Measurements from ENCODE around the gene SPATA18. TPM values are rescaled to one million over a fixed set of nuclear protein-coding genes. Genes with fewer than 3 reads are reported as not detected.

Gene SPATA18
- total and polyA plus RNA-seq, 9 of the 15 experiments (the other 6 are each of a cell fraction or from before 2014, with no cell fraction given) = 0.09 TPM; not detected in 8

DNA sequence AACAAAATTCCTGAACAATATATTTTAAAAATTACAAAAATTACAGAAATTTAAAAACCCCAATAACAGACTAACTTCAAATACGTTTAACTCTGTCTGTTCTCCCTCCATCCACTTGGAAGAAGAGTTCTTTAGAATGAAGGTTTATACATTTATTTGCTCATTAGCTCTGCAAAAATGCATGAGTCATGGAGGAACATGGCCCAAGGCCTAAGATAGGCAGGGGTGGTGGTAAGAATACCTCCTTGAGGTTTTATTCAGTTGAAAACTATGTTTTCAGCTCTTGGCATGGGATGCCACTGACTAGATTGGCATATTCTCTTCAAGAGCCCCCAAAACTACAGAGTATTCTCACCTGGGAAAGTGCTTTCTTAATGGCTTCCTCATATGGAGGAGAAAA, 22.1 kb upstream of the SPATA18 start (continued):
- TF ChIP-seq, protein P1, sequence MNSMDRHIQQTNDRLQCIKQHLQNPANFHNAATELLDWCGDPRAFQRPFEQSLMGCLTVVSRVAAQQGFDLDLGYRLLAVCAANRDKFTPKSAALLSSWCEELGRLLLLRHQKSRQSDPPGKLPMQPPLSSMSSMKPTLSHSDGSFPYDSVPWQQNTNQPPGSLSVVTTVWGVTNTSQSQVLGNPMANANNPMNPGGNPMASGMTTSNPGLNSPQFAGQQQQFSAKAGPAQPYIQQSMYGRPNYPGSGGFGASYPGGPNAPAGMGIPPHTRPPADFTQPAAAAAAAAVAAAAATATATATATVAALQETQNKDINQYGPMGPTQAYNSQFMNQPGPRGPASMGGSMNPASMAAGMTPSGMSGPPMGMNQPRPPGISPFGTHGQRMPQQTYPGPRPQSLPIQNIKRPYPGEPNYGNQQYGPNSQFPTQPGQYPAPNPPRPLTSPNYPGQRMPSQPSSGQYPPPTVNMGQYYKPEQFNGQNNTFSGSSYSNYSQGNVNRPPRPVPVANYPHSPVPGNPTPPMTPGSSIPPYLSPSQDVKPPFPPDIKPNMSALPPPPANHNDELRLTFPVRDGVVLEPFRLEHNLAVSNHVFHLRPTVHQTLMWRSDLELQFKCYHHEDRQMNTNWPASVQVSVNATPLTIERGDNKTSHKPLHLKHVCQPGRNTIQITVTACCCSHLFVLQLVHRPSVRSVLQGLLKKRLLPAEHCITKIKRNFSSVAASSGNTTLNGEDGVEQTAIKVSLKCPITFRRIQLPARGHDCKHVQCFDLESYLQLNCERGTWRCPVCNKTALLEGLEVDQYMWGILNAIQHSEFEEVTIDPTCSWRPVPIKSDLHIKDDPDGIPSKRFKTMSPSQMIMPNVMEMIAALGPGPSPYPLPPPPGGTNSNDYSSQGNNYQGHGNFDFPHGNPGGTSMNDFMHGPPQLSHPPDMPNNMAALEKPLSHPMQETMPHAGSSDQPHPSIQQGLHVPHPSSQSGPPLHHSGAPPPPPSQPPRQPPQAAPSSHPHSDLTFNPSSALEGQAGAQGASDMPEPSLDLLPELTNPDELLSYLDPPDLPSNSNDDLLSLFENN (IDR thresholded peaks at IDR 0.05; ENCODE audit: low read depth in 2 of 2, low read length in 2 of 2) = no peak
- TF ChIP-seq NEUROD1 (IDR thresholded peaks at IDR 0.05; ENCODE audit: borderline replicate concordance, low read depth, low read length, partially characterized antibody) = no peak

DNA sequence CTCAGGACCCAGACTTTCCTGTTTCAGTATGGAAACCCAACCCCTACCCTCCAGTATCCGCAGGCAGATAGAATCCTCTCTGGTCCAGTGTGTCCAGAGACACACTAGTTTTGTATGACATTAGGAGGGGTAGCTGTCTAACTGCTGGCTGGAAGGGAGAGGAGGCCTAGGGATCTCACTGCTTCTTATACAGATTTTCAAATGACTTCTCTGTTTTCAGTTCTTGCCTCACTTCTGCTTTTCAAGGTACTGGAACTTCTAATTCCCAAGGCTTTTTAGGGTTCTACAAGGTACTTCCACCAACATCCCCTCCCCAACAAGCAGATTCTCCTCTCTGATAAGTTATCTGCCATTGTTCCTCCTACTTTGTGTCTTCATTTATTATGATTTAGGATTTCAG, 19.1 kb upstream of the SPATA18 start:
- 0% methylated on average over 1 of the region's 1 CpG for WGBS (ENCODE audit: insufficient coverage, low coverage, missing lambda C conversion rate)
- H4K20me1 ChIP-seq (replicated peaks; ENCODE audit: control insufficient read depth, insufficient read depth, low read length) = no peaks in the 10 kb centered on the region
- TF ChIP-seq ZNF785 (CRISPR knock-in tag; IDR thresholded peaks at IDR 0.05) (no peak), ERF (CRISPR knock-in tag; IDR thresholded peaks at IDR 0.05) (no peak), FOXP1 (CRISPR knock-in tag; IDR thresholded peaks at IDR 0.05) (no peak), KLF13 (tag; IDR thresholded peaks at IDR 0.05; ENCODE audit: borderline replicate concordance, low read depth) (no peak), PRMT5 (CRISPR knock-in tag; IDR thresholded peaks at IDR 0.05) (no peak), TFAM (CRISPR knock-in tag; conservative IDR thresholded peaks at IDR 0.05) (no peak)
- TF ChIP-seq, protein P2, sequence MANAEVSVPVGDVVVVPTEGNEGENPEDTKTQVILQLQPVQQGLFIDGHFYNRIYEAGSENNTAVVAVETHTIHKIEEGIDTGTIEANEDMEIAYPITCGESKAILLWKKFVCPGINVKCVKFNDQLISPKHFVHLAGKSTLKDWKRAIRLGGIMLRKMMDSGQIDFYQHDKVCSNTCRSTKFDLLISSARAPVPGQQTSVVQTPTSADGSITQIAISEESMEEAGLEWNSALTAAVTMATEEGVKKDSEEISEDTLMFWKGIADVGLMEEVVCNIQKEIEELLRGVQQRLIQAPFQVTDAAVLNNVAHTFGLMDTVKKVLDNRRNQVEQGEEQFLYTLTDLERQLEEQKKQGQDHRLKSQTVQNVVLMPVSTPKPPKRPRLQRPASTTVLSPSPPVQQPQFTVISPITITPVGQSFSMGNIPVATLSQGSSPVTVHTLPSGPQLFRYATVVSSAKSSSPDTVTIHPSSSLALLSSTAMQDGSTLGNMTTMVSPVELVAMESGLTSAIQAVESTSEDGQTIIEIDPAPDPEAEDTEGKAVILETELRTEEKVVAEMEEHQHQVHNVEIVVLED (CRISPR knock-in tag; IDR thresholded peaks at IDR 0.05) = no peak
- CTCF ChIA-PET (ENCODE audit: low intra/inter-chr PET ratio) = no interaction called here
- no peak overlapping the region for H3K9ac ChIP-seq (ENCODE audit: insufficient read depth in 1 of 2, low read depth in 2 of 2, low read length in 2 of 2)
- H3K36me3 ChIP-seq (ENCODE audit: control insufficient read depth, insufficient read depth, low read length) = no peaks in the 10 kb centered on the region
- H3K9me3 ChIP-seq (replicated peaks; ENCODE audit: control insufficient read depth, insufficient read depth, low read depth, low read length) = no peaks in the 10 kb centered on the region
- peaks cover 0 to 4% of the 10 kb centered on the region in 2 experiments; a peak in 1 of 5 replicates for H3K27me3 ChIP-seq (ENCODE audit: control insufficient read depth in 2 of 2, insufficient read depth in 2 of 2, low read length in 2 of 2)
- H3K79me2 ChIP-seq (ENCODE audit: control insufficient read depth, insufficient read depth, low read length) = no peaks in the 10 kb centered on the region
- DNase-seq (ENCODE audit: extremely low read depth in 1 of 4, low spot score in 3 of 4) = no peak
- no peak overlapping the region for H2AFZ ChIP-seq (ENCODE audit: low read depth, low read length)
- no peak overlapping the region for H3K4me2 ChIP-seq (ENCODE audit: insufficient read depth, low read length)
- H3K9me1 ChIP-seq (ENCODE audit: control insufficient read depth, insufficient read depth, low read length) = no peaks in the 10 kb centered on the region
- intact Hi-C loops (cut with micrococcal nuclease) (no loop called here), in situ Hi-C loops (cut with MboI) (loop anchor here (5.0 kb wide), 1 partner anchor 200 kb away; no protein-coding TSS in a partner anchor)
- H3K27ac ChIP-seq (ENCODE audit: extremely low read depth, low read depth, low read length) = no peak overlapping the region
- no peaks in the 10 kb centered on the region for H3K4me1 ChIP-seq (replicated peaks in 1 of 2; ENCODE audit: control insufficient read depth in 2 of 2, insufficient read depth in 2 of 2, low read length in 2 of 2)
- FAIRE-seq = no peak
- POLR2A ChIA-PET = no interaction called here
- BruUV-seq (replicated peaks) = no TSS peak
- no peak for ATAC-seq
- H3K4me3 ChIP-seq = no peak overlapping the region

Data from K562 (cell line).